Mucosa of descending colon (tissue), 3 donors: Measurements from ENCODE around the gene MEG3. TPM values are rescaled to one million over a fixed set of nuclear protein-coding genes. Genes with fewer than 3 reads are reported as not detected.
A peak's percentile ranks its signal among the peaks of the same experiment; 100 is the strongest.

Source experiments
- ATAC-seq: fragments of 200-7000 bp; cut with Tn5 transposase; one replicate; pipeline ENCODE4 v1.9.1; 2020; ENCODE audit warnings: mild to moderate bottlenecking, moderate library complexity
- DNase-seq, 3 donors: peaks; one replicate each; pipeline ENCODE4 v3.0.0-alpha.2; 2020
- H3K36me3 ChIP-seq: fragments of 200-600 bp; one replicate; pipeline ENCODE4 v1.8.0; 2021; ENCODE audit warnings: low read depth, mild to moderate bottlenecking
- H3K4me1 ChIP-seq: fragments of 200-600 bp; one replicate; pipeline ENCODE4 v1.8.0; 2021; ENCODE audit warnings: low read depth, mild to moderate bottlenecking
- H3K4me3 ChIP-seq: fragments of 200-600 bp; one replicate; pipeline ENCODE4 v1.8.0; 2021; ENCODE audit warnings: mild to moderate bottlenecking
- H3K9me3 ChIP-seq: fragments of 200-600 bp; one replicate; pipeline ENCODE4 v1.8.0; 2021; ENCODE audit warnings: mild to moderate bottlenecking
- CTCF ChIP-seq: fragments of 200-600 bp; IDR thresholded peaks from one replicate; pipeline ENCODE4 v1.8.0; 2022; ENCODE audit warnings: antibody characterized with exemption, mild to moderate bottlenecking
- intact Hi-C, 2 donors: fragments of 100-400 bp; cut with DNase I in 1 of 2; cut with micrococcal nuclease in 1 of 2; formaldehyde crosslinking; loops; one replicate each; pipeline versions ENCODE4 v1.11.0 to v1.11.1; 2022; cut with DNase I, micrococcal nuclease
- long read RNA-seq, 2 donors: library from polyadenylated mRNA; unstranded; transcript quantifications; one replicate each; pipeline ENCODE4 v2.0.0, GENCODE V29; 2019 to 2021
- total RNA-seq, 3 donors: library from RNA; stranded (reverse); fragmentation: NEBNext Ultra II Directional in 2 of 3; extraction: Animal tissue kit (Norgen Biotek cat#: 25700) in 2 of 3; gene quantifications; one replicate each; pipeline versions ENCODE4 v1.2.1 to v1.2.4, GENCODE V29; 2021 to 2023
- donor health status: DM: no; HTN: no; CAD: no; lungs with moderate emphysema.
- donor health status: DM: no; HTN: no; CAD: no.
- donor health status: DM: no; HTN: yes; CAD: no.

MEG3 gene
- 10 to 100 TPM; 13.8 to 32.2 (median 16.4) TPM for total RNA-seq
- long read RNA-seq, donor 1, full-length matches to known transcripts, result 25 of 28 reads
- long read RNA-seq, donor 1, partial matches to known transcripts, result 2 of 28 reads
- long read RNA-seq, donor 1, other reads (novel, unspliced or antisense), result 1 of 28 reads
- long read RNA-seq, donor 2, full-length matches to known transcripts, result 1 of 2 reads
- long read RNA-seq, donor 2, partial matches to known transcripts, result 0 of 2 reads
- long read RNA-seq, donor 2, other reads (novel, unspliced or antisense), result 1 of 2 reads

GRCh38 chr14:100825713-100826331 is at the start of gene MEG3:
Gene MEG3, plus strand, starts transcription at chr14:100826118.
- ATAC-seq (peak; percentile 34), DNase-seq (peak in 2 of 3 donors; percentile 23 to 37)
- TF ChIP-seq CTCF, result no peak
- Histone ChIP-seq H3K4me3 (no peak within 1 kb of the TSS), H3K36me3 (no peaks in the 10 kb centered on the region), H3K4me1 (no peaks in the 10 kb centered on the region), H3K9me3 (peaks cover 4% of the 10 kb centered on the region)
- intact Hi-C loops, result no loop called here

- no peak for TF ChIP-seq CTCF
- Histone ChIP-seq H3K4me1 (no peaks in the 10 kb centered on the region), H3K36me3 (no peaks in the 10 kb centered on the region), H3K4me3 (no peak overlapping the region), H3K9me3 (no peaks in the 10 kb centered on the region)
- ATAC-seq (no peak), DNase-seq (no peak)
- intact Hi-C loops, result no loop called here
Measured at GRCh38 chr14:100776681-100777365, 49.1 kb upstream of the MEG3 start.

- no peak for TF ChIP-seq CTCF
- DNase-seq, result no peak
Measured at GRCh38 chr14:100777366-100777817, 48.5 kb upstream of the MEG3 start.

GRCh38 chr14:100777818-100778525 is 47.9 kb upstream of the MEG3 start:
- no peak for TF ChIP-seq CTCF
- DNase-seq (no peak), ATAC-seq (no peak)
- Histone ChIP-seq H3K9me3 (no peaks in the 10 kb centered on the region), H3K4me1 (no peaks in the 10 kb centered on the region), H3K36me3 (no peaks in the 10 kb centered on the region), H3K4me3 (no peak overlapping the region)
- intact Hi-C loops, result no loop called here

More at GRCh38 chr14:100777366-100777817, 48.5 kb upstream of the MEG3 start:
- no peak for ATAC-seq
- Histone ChIP-seq H3K36me3 (no peaks in the 10 kb centered on the region), H3K4me3 (no peak overlapping the region), H3K9me3 (no peaks in the 10 kb centered on the region), H3K4me1 (no peaks in the 10 kb centered on the region)
- intact Hi-C loops, result no loop called here

- Histone ChIP-seq H3K4me3 (no peak overlapping the region), H3K9me3 (no peaks in the 10 kb centered on the region), H3K36me3 (no peaks in the 10 kb centered on the region), H3K4me1 (no peaks in the 10 kb centered on the region)
- intact Hi-C loops, result no loop called here
- DNase-seq (no peak), ATAC-seq (no peak)
- TF ChIP-seq CTCF, result no peak
Measured at GRCh38 chr14:100778526-100778882, 47.4 kb upstream of the MEG3 start.
